Neural cell (in vitro differentiated cells): ENCODE measurements around the gene SERTAD2. TPM values are rescaled to one million over a fixed set of nuclear protein-coding genes. Genes with fewer than 3 reads are reported as not detected.
A peak's percentile ranks its signal among the peaks of the same experiment; 100 is the strongest.

Experiments used
- H2AFZ ChIP-seq: fragments of 200-600, 300-800 bp; sonication (generic), shearing (Covaris generic); 2 replicates; pipeline ENCODE4 v1.6.0; 2014; ENCODE audit warnings: low read depth, mild to moderate bottlenecking, antibody characterized with exemption, low read length, moderate library complexity
- H3F3A ChIP-seq: fragments of 200-600 bp; shearing (Covaris generic); 2 replicates; pipeline ENCODE4 v1.6.1; 2016; ENCODE audit warnings: mild to moderate bottlenecking, moderate library complexity, mixed read lengths, antibody characterized with exemption, low read length; ENCODE audit not compliant: insufficient read depth, poor library complexity, severe bottlenecking
- H3K27ac ChIP-seq: fragments of 200-600, 300-800 bp; sonication (generic), shearing (Covaris generic); 2 replicates; pipeline ENCODE4 v1.5.1; 2014; ENCODE audit warnings: mild to moderate bottlenecking, low read length, moderate library complexity
- H3K27me3 ChIP-seq: fragments of 300-800, 200-600 bp; sonication (generic), shearing (Covaris generic); 2 replicates; pipeline ENCODE4 v1.6.0; 2014; ENCODE audit warnings: mild to moderate bottlenecking, low read depth, low read length, moderate library complexity; ENCODE audit not compliant: insufficient read depth
- H3K36me3 ChIP-seq: fragments of 300-800, 200-600 bp; sonication (generic), shearing (Covaris generic); 2 replicates; pipeline ENCODE4 v1.5.1; 2014; ENCODE audit warnings: mild to moderate bottlenecking, antibody characterized with exemption, low read length, moderate library complexity; ENCODE audit not compliant: insufficient read depth
- H3K4me2 ChIP-seq: fragments of 300-800, 200-600 bp; sonication (generic), shearing (Covaris generic); 2 replicates; pipeline ENCODE4 v1.6.0; 2014; ENCODE audit warnings: mild to moderate bottlenecking, low read length
- H3K4me3 ChIP-seq: fragments of 300-800, 200-600 bp; sonication (generic), shearing (Covaris generic); 2 replicates; pipeline ENCODE4 v1.5.1; 2014; ENCODE audit warnings: mild to moderate bottlenecking, low read length, moderate library complexity
- H3K79me2 ChIP-seq: fragments of 200-600 bp; shearing (Covaris generic); replicated peaks from 2 replicates; pipeline ENCODE4 v1.6.0; 2014; ENCODE audit warnings: mild to moderate bottlenecking, low read length, moderate library complexity; ENCODE audit not compliant: insufficient read depth
- H3K9ac ChIP-seq: fragments of 300-800, 200-600 bp; sonication (generic), shearing (Covaris generic); 2 replicates; pipeline ENCODE4 v1.6.1; 2016; ENCODE audit warnings: mild to moderate bottlenecking, low read length, mixed read lengths
- H3K9me2 ChIP-seq: fragments of 200-600 bp; shearing (Covaris generic); 2 replicates; pipeline ENCODE4 v1.6.1; 2016; ENCODE audit warnings: mild to moderate bottlenecking, low read length, mixed read lengths; ENCODE audit not compliant: insufficient read depth
- H3K9me3 ChIP-seq: fragments of 200-600, 300-800 bp; sonication (generic), shearing (Covaris generic); 2 replicates; pipeline ENCODE4 v1.6.1; 2016; ENCODE audit warnings: mild to moderate bottlenecking, mixed run types, low read length, moderate library complexity, mixed read lengths
- H4K20me1 ChIP-seq: fragments of 200-600 bp; shearing (Covaris generic); 2 replicates; pipeline ENCODE4 v1.6.1; 2016; ENCODE audit warnings: mild to moderate bottlenecking, mixed run types; ENCODE audit not compliant: insufficient read depth
- EP300 ChIP-seq: fragments of 450-650 bp; conservative IDR thresholded peaks from 2 replicates; pipeline ENCODE4 v1.6.1; 2014; ENCODE audit warnings: antibody characterized with exemption, mild to moderate bottlenecking, moderate library complexity; ENCODE audit not compliant: poor library complexity, severe bottlenecking
- EZH2 ChIP-seq: fragments of 200-600, 300-800 bp; shearing (Covaris generic), sonication (generic); IDR thresholded peaks from 2 replicates; pipeline ENCODE4 v1.6.1; 2014; ENCODE audit warnings: antibody characterized with exemption, low read length, borderline replicate concordance, mild to moderate bottlenecking; ENCODE audit not compliant: insufficient read depth, poor library complexity, severe bottlenecking
- MXI1 ChIP-seq: fragments of 450-650 bp; conservative IDR thresholded peaks from 2 replicates; pipeline ENCODE4 v1.6.1; 2014; ENCODE audit warnings: antibody characterized with exemption, mild to moderate bottlenecking; ENCODE audit not compliant: poor library complexity, severe bottlenecking
- POLR2AphosphoS5 ChIP-seq: IDR thresholded peaks from 2 replicates; pipeline ENCODE4 v1.6.1; 2012
- RAD21 ChIP-seq: fragments of 450-650 bp; conservative IDR thresholded peaks from 2 replicates; pipeline ENCODE4 v1.6.1; 2014; ENCODE audit warnings: antibody characterized with exemption, mild to moderate bottlenecking, moderate library complexity
- REST ChIP-seq: IDR thresholded peaks from 2 replicates; pipeline ENCODE4 v1.6.1; 2012; ENCODE audit warnings: borderline replicate concordance
- SMC3 ChIP-seq: fragments of 450-650 bp; conservative IDR thresholded peaks from 2 replicates; pipeline ENCODE4 v1.6.1; 2014; ENCODE audit warnings: antibody characterized with exemption, mild to moderate bottlenecking, moderate library complexity; ENCODE audit not compliant: poor library complexity
- TAF1 ChIP-seq: IDR thresholded peaks from 2 replicates; pipeline ENCODE4 v1.6.1; 2012; ENCODE audit warnings: low read depth
- polyA plus RNA-seq: library from polyadenylated mRNA; depleted of rRNA; stranded (reverse); fragments of >200 nt; gene quantifications from 2 replicates; pipeline ENCODE4 v1.2.3, GENCODE V29; 2014
- TF ChIP-seq, protein P1 (sequence below): fragments of 450-650 bp; IDR thresholded peaks from 2 replicates; pipeline ENCODE4 v1.5.1; 2014; ENCODE audit warnings: antibody characterized with exemption, mild to moderate bottlenecking, moderate library complexity; ENCODE audit not compliant: poor library complexity, severe bottlenecking

Gene SERTAD2
- polyA plus RNA-seq, 1 donor from 2014 or later = 4.7 TPM

DNA sequence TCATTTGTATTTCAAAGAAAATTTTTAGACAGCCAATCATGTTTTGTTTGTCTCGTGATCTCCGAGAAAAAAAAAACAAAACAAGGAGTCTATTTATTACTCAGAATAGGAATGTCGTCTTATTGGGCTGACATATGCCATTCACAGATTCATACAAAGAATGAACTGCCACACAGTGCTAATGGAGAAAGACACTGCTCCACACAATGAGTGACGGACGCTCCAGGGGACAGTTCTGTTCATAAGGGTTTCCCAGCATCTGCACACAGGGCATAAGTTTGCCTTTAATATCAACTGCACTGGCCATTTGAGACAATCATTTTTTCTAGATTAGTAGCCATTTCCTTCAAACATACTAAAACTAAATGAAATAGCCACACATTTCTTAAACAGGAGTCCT lies 3.4 kb downstream of the SERTAD2 start:
- Histone ChIP-seq H3K4me2 (no peak overlapping the region), H3K27ac (no peak overlapping the region), H3K9me2 (no peaks in the 10 kb centered on the region), H3F3A (no peaks in the 10 kb centered on the region), H4K20me1 (no peaks in the 10 kb centered on the region), H3K36me3 (no peaks in the 10 kb centered on the region), H3K9ac (no peak overlapping the region), H3K9me3 (no peaks in the 10 kb centered on the region), H3K27me3 (no peaks in the 10 kb centered on the region), H2AFZ (no peak overlapping the region), H3K79me2 (peaks cover 76% of the 10 kb centered on the region), H3K4me3 (no peak overlapping the region)
- TF ChIP-seq, protein P1, sequence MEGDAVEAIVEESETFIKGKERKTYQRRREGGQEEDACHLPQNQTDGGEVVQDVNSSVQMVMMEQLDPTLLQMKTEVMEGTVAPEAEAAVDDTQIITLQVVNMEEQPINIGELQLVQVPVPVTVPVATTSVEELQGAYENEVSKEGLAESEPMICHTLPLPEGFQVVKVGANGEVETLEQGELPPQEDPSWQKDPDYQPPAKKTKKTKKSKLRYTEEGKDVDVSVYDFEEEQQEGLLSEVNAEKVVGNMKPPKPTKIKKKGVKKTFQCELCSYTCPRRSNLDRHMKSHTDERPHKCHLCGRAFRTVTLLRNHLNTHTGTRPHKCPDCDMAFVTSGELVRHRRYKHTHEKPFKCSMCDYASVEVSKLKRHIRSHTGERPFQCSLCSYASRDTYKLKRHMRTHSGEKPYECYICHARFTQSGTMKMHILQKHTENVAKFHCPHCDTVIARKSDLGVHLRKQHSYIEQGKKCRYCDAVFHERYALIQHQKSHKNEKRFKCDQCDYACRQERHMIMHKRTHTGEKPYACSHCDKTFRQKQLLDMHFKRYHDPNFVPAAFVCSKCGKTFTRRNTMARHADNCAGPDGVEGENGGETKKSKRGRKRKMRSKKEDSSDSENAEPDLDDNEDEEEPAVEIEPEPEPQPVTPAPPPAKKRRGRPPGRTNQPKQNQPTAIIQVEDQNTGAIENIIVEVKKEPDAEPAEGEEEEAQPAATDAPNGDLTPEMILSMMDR = no peak
- no peak for TF ChIP-seq EZH2
- TF ChIP-seq POLR2AphosphoS5 = peak; percentile 41
- TF ChIP-seq SMC3 = no peak
- TF ChIP-seq RAD21 = no peak
- TF ChIP-seq EP300 = peak; percentile 80
- no peak for TF ChIP-seq TAF1
- no peak for TF ChIP-seq REST
- TF ChIP-seq MXI1 = no peak

GRCh38 chr2:64649626-64650025 lies 4.1 kb downstream of the SERTAD2 start:
- Histone ChIP-seq H3F3A (no peaks in the 10 kb centered on the region), H3K36me3 (no peaks in the 10 kb centered on the region), H3K4me3 (peak overlapping the region; percentile 14), H3K9me2 (no peaks in the 10 kb centered on the region), H3K79me2 (peaks cover 80% of the 10 kb centered on the region), H3K4me2 (no peak overlapping the region), H4K20me1 (no peaks in the 10 kb centered on the region), H2AFZ (no peak overlapping the region), H3K27ac (no peak overlapping the region), H3K9ac (no peak overlapping the region), H3K27me3 (no peaks in the 10 kb centered on the region), H3K9me3 (no peaks in the 10 kb centered on the region)
- TF ChIP-seq RAD21 = no peak

DNA sequence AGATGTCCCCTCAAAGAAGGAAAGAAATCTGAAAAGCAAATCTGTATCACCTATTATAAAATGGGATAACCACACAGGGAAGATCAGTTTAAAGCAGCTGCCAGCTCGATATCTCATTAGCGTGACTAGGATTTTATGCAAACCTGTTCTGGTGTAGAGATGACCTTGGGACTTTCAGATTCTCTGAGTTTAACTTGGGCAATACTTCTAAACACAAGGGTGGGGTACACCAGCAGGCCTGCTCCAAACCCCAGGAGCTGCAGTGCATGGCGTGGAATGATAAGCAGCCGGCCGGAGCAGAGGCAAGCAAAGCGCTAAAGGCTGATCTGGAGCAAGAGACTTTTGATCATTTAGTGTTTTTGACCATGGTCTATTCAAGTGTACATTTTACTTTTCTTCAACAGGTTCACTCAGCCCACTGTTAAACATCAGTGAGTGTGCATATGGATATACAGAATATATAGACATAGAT lies 4.7 kb downstream of the SERTAD2 start:
- no peaks in the 10 kb centered on the region for H3F3A ChIP-seq
- no peak overlapping the region for H3K9ac ChIP-seq
- H3K27ac ChIP-seq = no peak overlapping the region
- no peaks in the 10 kb centered on the region for H3K9me2 ChIP-seq
- no peaks in the 10 kb centered on the region for H4K20me1 ChIP-seq
- peaks cover 82% of the 10 kb centered on the region for H3K79me2 ChIP-seq
- TF ChIP-seq, protein P1 = no peak
- TF ChIP-seq EZH2 = no peak
- TF ChIP-seq RAD21 = no peak
- no peak for TF ChIP-seq TAF1
- TF ChIP-seq REST = no peak
- no peak for TF ChIP-seq MXI1
- no peak for TF ChIP-seq SMC3
- TF ChIP-seq POLR2AphosphoS5 = no peak
- TF ChIP-seq EP300 = no peak
- H2AFZ ChIP-seq = no peak overlapping the region
- H3K4me3 ChIP-seq = no peak overlapping the region
- no peaks in the 10 kb centered on the region for H3K36me3 ChIP-seq
- H3K4me2 ChIP-seq = no peak overlapping the region
- H3K9me3 ChIP-seq = no peaks in the 10 kb centered on the region
- no peaks in the 10 kb centered on the region for H3K27me3 ChIP-seq
